GM23338 (cell line): ENCODE results near the gene NR5A2. TPM values are rescaled to one million over a fixed set of nuclear protein-coding genes. Genes with fewer than 3 reads are reported as not detected.
A peak's percentile ranks its signal among the peaks of the same experiment; 100 is the strongest.

Experiments used
- ATAC-seq: fragments of 200-7000 bp; cut with Tn5 transposase; 3 replicates; pipeline ENCODE4 v1.9.1; 2020
- DNase-seq: peaks from one replicate; pipeline ENCODE4 v3.0.0-alpha.2; 2015; ENCODE audit warnings: low spot score
- H2AFZ ChIP-seq: fragments of 200-600 bp; sonication (generic); 2 replicates; pipeline ENCODE4 v1.8.0; 2016; ENCODE audit warnings: antibody characterized with exemption, mild to moderate bottlenecking, moderate library complexity
- H3F3A ChIP-seq: fragments of 200-600 bp; sonication (generic); replicated peaks from 2 replicates; pipeline ENCODE4 v1.8.0; 2017; ENCODE audit warnings: antibody characterized with exemption, mixed run types, low read depth
- H3K27ac ChIP-seq: fragments of 200-600 bp; sonication (generic); 2 replicates; pipeline ENCODE4 v1.6.1; 2016; ENCODE audit warnings: low read depth
- H3K27me3 ChIP-seq: fragments of 200-600 bp; sonication (generic); 2 replicates; pipeline ENCODE4 v1.8.0; 2016; ENCODE audit warnings: mild to moderate bottlenecking, mixed run types, moderate library complexity; ENCODE audit not compliant: insufficient read depth
- H3K36me3 ChIP-seq: fragments of 200-600 bp; sonication (generic); 2 replicates; pipeline ENCODE4 v1.8.0; 2016; ENCODE audit warnings: mild to moderate bottlenecking; ENCODE audit not compliant: insufficient read depth
- H3K4me1 ChIP-seq: fragments of 200-600 bp; sonication (generic); 2 replicates; pipeline ENCODE4 v1.8.0; 2016; ENCODE audit warnings: mild to moderate bottlenecking, moderate library complexity; ENCODE audit not compliant: insufficient read depth
- H3K4me2 ChIP-seq: fragments of 200-600 bp; sonication (generic); 2 replicates; pipeline ENCODE4 v1.7.1; 2017; ENCODE audit warnings: mixed run types
- H3K4me3 ChIP-seq: fragments of 200-600 bp; sonication (generic); 2 replicates; pipeline ENCODE4 v1.6.1; 2016; ENCODE audit warnings: mixed run types
- H3K79me2 ChIP-seq: fragments of 200-600 bp; sonication (generic); replicated peaks from 2 replicates; pipeline ENCODE4 v1.8.0; 2017; ENCODE audit warnings: mild to moderate bottlenecking; ENCODE audit not compliant: insufficient read depth
- H3K9me2 ChIP-seq: fragments of 200-600 bp; sonication (generic); 2 replicates; pipeline ENCODE4 v1.8.0; 2017; ENCODE audit not compliant: insufficient read depth
- H4K20me1 ChIP-seq: fragments of 200-600 bp; sonication (generic); replicated peaks from 2 replicates; pipeline ENCODE4 v1.8.0; 2017; ENCODE audit warnings: mild to moderate bottlenecking; ENCODE audit not compliant: insufficient read depth
- H3K27ac Mint-ChIP-seq: 2 replicates; pipeline ENCODE4 v1.8.0; 2020; ENCODE audit warnings: inconsistent platforms, mild to moderate bottlenecking, moderate library complexity, mixed read lengths
- H3K27me3 Mint-ChIP-seq: 3 replicates; pipeline ENCODE4 v1.8.0; 2022; ENCODE audit warnings: low read depth, mild to moderate bottlenecking, moderate library complexity, mixed read lengths, inconsistent platforms; ENCODE audit not compliant: insufficient read depth, poor library complexity
- H3K36me3 Mint-ChIP-seq: 3 replicates; pipeline ENCODE4 v1.8.0; 2021; ENCODE audit warnings: low read depth, mild to moderate bottlenecking, inconsistent platforms, moderate library complexity, mixed read lengths
- H3K4me1 Mint-ChIP-seq: 3 replicates; pipeline ENCODE4 v1.8.0; 2020; ENCODE audit warnings: mild to moderate bottlenecking, inconsistent platforms, mixed read lengths
- H3K4me3 Mint-ChIP-seq: 3 replicates; pipeline ENCODE4 v1.8.0; 2021; ENCODE audit warnings: moderate library complexity, mild to moderate bottlenecking, inconsistent platforms, mixed read lengths
- H3K9me3 Mint-ChIP-seq: 3 replicates; pipeline ENCODE4 v1.8.0; 2020; ENCODE audit warnings: moderate library complexity, mild to moderate bottlenecking, inconsistent platforms, mixed read lengths
- CREB1 ChIP-seq: fragments of 250-450 bp; sonication (Bioruptor Pico); IDR thresholded peaks from 2 replicates; pipeline ENCODE4 v1.5.0; 2020; ENCODE audit warnings: low read depth, mild to moderate bottlenecking, moderate library complexity
- EZH2 ChIP-seq: fragments of 200-600 bp; sonication (generic); IDR thresholded peaks from one replicate; pipeline ENCODE4 v1.8.0; 2017; ENCODE audit warnings: antibody characterized with exemption, mild to moderate bottlenecking, low read depth; ENCODE audit not compliant: unreplicated experiment
- JUNB ChIP-seq: IDR thresholded peaks from one replicate; pipeline ENCODE4 v1.6.1; 2016; ENCODE audit warnings: antibody characterized with exemption; ENCODE audit not compliant: unreplicated experiment
- NANOG ChIP-seq: IDR thresholded peaks from 2 replicates; pipeline ENCODE4 v1.6.1; 2016; ENCODE audit warnings: antibody characterized with exemption, borderline replicate concordance
- POLR2AphosphoS5 ChIP-seq: IDR thresholded peaks from 2 replicates; pipeline ENCODE4 v1.6.1; 2016; ENCODE audit warnings: antibody characterized with exemption, low read depth
- ZNF114 ChIP-seq: fragments of 250-450 bp; sonication (Bioruptor Pico); IDR thresholded peaks from 2 replicates; pipeline ENCODE4 v1.5.0; 2020; ENCODE audit warnings: mild to moderate bottlenecking, moderate library complexity
- ZNF331 ChIP-seq: fragments of 250-450 bp; sonication (Bioruptor Pico); IDR thresholded peaks from 2 replicates; pipeline ENCODE4 v1.5.0; 2020; ENCODE audit warnings: low read depth, mild to moderate bottlenecking, moderate library complexity
- polyA plus RNA-seq: library from polyadenylated mRNA; unstranded; fragments of >200 nt; fragmentation: Nextera tagmentation; extraction: Ambion mirVana; gene quantifications from 2 replicates; pipeline ENCODE4 v1.2.1, GENCODE V29; 2016
- total RNA-seq: library from RNA; depleted of rRNA; stranded (reverse); fragments of >200 nt; shearing (Covaris generic); gene quantifications from 2 replicates; pipeline ENCODE4 v1.2.3, GENCODE V29; 2014
- TF ChIP-seq, protein P1 (sequence below): IDR thresholded peaks from one replicate; pipeline ENCODE4 v1.6.1; 2018; ENCODE audit warnings: antibody characterized with exemption; ENCODE audit not compliant: unreplicated experiment

Gene NR5A2
- total and polyA plus RNA-seq, 2 experiments from 2014 or later = 4.4 to 13.1 TPM

DNA sequence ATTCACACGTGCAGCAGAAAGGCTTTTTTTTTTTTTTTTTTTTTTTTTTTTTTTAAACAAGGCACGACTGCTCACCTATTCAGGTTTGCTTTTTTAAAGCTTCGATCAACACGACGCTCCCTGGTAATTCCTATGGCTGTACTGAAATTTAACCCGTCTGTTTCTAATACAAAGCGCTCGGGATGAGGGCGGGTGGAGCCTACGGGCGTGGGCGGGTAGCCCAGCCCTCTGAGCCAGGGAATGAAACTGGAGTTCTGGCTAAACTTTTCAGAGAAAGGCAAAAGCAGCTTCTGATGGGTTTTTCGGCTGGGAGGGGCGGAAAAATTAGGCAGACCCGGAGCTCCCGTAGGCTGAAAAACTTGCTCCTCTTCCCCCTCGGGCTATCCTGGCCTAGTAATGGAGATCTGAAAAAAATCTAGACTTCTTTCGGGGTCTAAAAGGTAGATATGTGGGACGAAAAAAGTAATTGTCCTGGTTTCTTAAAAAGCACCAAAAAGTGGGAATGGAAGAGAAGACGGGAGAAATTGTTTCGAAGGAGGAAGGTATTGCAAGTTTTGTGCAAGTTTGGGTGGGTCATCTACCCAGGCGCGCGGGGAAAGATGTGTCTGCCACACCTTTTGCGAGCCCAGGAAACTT lies 7.4 kb downstream of the NR5A2 start:
- H3K27me3 ChIP-seq = peaks cover 85% of the 10 kb centered on the region
- DNase-seq = peak; percentile 73
- ATAC-seq = peak; percentile 5; the same call in 2 of the 3 replicates

DNA sequence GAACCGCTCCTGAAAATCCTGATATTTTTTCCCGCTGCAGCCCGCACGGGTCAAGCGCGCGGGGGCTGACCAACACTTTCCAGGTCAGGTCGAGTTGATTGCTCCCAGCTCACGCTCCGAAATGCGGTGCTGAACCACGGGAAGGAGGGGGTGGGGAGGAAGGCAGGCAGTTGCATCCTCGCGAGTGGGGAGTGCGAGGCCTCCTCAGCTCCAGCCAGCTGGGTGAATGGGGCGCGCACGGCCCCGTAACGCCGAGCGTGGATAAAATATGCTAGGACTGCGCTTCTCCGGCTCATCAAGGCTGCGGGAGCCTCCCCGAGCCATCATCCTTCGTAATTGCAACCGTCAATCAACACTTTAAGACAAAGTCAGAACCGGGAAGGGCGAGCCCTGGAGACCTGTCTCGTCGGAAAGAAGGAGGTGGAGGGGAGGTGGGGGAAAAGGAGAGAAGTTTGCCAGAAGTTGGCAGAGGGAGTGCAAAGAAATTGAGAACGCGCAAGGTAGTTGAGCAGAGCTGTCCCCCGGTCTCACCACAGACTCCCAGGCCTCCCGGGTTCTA lies 8.0 kb downstream of the NR5A2 start:
- no peak for ATAC-seq
- Histone ChIP-seq H3K4me1 (peaks cover 54% of the 10 kb centered on the region), H3K27me3 (peaks cover 85% of the 10 kb centered on the region), H3K36me3 (peaks cover 4% of the 10 kb centered on the region; the same call in 1 of the 2 replicates), H3K4me2 (peak overlapping the region; percentile 90), H2AFZ (0 out of 2 replicates have a peak overlapping the region, but pooled peaks have one; percentile 44), H3K27ac (no peak overlapping the region), H4K20me1 (no peaks in the 10 kb centered on the region), H3K79me2 (peaks cover 5% of the 10 kb centered on the region; the same call in 1 of the 2 replicates), H3K9me2 (no peaks in the 10 kb centered on the region), H3K4me3 (peak overlapping the region; percentile 93), H3F3A (peaks cover 23% of the 10 kb centered on the region)
- H3K27me3 Mint-ChIP-seq = peaks cover 22% of the 10 kb centered on the region
- peak; percentile 69 for DNase-seq
- H3K36me3 Mint-ChIP-seq = no peaks in the 10 kb centered on the region; the same call in 2 of the 3 replicates
- no peak overlapping the region for H3K27ac Mint-ChIP-seq
- H3K4me3 Mint-ChIP-seq = no peak overlapping the region
- peaks cover 29% of the 10 kb centered on the region for H3K4me1 Mint-ChIP-seq
- no peaks in the 10 kb centered on the region; the same call in 2 of the 3 replicates for H3K9me3 Mint-ChIP-seq
- TF ChIP-seq EZH2 = peak; percentile 4
- no peak for TF ChIP-seq ZNF331 (CRISPR knock-in tag)

More for the DNA sequence above, 7.4 kb downstream of the NR5A2 start:
- H3K36me3 ChIP-seq = peaks cover 4% of the 10 kb centered on the region; the same call in 1 of the 2 replicates
- H3K9me2 ChIP-seq = no peaks in the 10 kb centered on the region
- Mint-ChIP-seq H3K4me3 (no peak overlapping the region), H3K27ac (no peak overlapping the region), H3K27me3 (peaks cover 22% of the 10 kb centered on the region), H3K4me1 (peaks cover 29% of the 10 kb centered on the region), H3K36me3 (no peaks in the 10 kb centered on the region; the same call in 2 of the 3 replicates), H3K9me3 (no peaks in the 10 kb centered on the region; the same call in 2 of the 3 replicates)
- TF ChIP-seq, protein P1, sequence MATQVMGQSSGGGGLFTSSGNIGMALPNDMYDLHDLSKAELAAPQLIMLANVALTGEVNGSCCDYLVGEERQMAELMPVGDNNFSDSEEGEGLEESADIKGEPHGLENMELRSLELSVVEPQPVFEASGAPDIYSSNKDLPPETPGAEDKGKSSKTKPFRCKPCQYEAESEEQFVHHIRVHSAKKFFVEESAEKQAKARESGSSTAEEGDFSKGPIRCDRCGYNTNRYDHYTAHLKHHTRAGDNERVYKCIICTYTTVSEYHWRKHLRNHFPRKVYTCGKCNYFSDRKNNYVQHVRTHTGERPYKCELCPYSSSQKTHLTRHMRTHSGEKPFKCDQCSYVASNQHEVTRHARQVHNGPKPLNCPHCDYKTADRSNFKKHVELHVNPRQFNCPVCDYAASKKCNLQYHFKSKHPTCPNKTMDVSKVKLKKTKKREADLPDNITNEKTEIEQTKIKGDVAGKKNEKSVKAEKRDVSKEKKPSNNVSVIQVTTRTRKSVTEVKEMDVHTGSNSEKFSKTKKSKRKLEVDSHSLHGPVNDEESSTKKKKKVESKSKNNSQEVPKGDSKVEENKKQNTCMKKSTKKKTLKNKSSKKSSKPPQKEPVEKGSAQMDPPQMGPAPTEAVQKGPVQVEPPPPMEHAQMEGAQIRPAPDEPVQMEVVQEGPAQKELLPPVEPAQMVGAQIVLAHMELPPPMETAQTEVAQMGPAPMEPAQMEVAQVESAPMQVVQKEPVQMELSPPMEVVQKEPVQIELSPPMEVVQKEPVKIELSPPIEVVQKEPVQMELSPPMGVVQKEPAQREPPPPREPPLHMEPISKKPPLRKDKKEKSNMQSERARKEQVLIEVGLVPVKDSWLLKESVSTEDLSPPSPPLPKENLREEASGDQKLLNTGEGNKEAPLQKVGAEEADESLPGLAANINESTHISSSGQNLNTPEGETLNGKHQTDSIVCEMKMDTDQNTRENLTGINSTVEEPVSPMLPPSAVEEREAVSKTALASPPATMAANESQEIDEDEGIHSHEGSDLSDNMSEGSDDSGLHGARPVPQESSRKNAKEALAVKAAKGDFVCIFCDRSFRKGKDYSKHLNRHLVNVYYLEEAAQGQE = no peak
- no peak for TF ChIP-seq CREB1 (CRISPR knock-in tag)
- TF ChIP-seq POLR2AphosphoS5 = no peak
- TF ChIP-seq ZNF114 (CRISPR knock-in tag) = no peak
- no peak for TF ChIP-seq NANOG
- TF ChIP-seq JUNB = no peak
- TF ChIP-seq EZH2 = peak; percentile 60
- H3K4me2 ChIP-seq = peak overlapping the region; percentile 90
- H4K20me1 ChIP-seq = no peaks in the 10 kb centered on the region
- peak overlapping the region; percentile 93 for H3K4me3 ChIP-seq
- H3K4me1 ChIP-seq = peaks cover 56% of the 10 kb centered on the region
- H2AFZ ChIP-seq = no peak overlapping the region
- H3K27ac ChIP-seq = no peak overlapping the region
- H3F3A ChIP-seq = peaks cover 23% of the 10 kb centered on the region
- no peaks in the 10 kb centered on the region; the same call in 1 of the 2 replicates for H3K79me2 ChIP-seq
